Ecto neural progenitor cell (in vitro differentiated cells): Measurements from ENCODE around the gene GALNT10.

Source experiments
- DNase-seq: peaks from one replicate; pipeline ENCODE4 v3.0.0-alpha.2; 2018; ENCODE audit warnings: low spot score

GALNT10 gene

GRCh38 chr5:154296525-154297159, 106.1 kb downstream of the GALNT10 start:
- peak; percentile 11 for DNase-seq

- peak; percentile 1 for DNase-seq
These were observed 107.5 kb downstream of the GALNT10 start for GRCh38 chr5:154298065-154298464.

- no peak for DNase-seq
These were observed 109.8 kb downstream of the GALNT10 start for GRCh38 chr5:154300207-154300883.

DNA sequence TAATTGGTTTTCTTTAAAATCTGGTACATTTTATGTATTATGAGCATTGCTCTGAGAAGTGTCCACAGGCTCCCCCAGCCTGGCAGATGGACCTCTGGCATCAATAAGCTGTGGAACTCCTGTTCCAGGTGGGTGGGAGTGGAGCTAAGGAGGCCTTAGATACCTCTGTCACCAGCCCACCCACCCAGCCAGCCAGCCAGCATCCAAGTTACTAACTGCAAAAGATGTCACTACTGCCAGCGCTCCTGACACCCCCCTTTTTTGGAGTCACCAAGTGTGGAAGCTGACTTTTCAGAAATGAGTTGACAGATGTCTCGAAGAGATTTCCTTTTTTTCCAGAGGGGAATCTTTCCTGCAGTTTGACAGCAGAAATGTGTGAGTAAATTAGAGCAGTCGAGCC, 111.2 kb downstream of the GALNT10 start:
- DNase-seq = no peak

GRCh38 chr5:154302161-154302560, 111.6 kb downstream of the GALNT10 start:
- no peak for DNase-seq

DNA sequence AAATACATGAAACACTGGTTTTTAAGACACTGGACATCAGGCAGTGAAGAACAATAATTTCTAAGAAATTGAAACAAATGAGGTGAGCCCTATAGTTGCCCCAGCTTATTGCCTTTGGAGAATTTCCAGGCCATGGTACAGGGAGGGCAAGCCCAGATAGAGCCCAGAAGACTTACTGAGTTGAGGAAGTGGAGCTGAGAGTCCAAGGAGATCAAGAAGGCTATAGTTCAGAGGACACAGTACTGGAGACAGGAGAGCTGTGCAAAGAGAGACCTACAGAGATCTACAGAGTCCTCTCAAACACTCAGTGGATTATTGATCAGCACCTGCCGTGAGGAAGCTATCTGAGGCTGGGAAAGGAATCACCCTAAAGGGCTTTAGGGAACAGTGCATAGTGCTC, 112.6 kb downstream of the GALNT10 start:
- DNase-seq = peak; percentile 4

DNA sequence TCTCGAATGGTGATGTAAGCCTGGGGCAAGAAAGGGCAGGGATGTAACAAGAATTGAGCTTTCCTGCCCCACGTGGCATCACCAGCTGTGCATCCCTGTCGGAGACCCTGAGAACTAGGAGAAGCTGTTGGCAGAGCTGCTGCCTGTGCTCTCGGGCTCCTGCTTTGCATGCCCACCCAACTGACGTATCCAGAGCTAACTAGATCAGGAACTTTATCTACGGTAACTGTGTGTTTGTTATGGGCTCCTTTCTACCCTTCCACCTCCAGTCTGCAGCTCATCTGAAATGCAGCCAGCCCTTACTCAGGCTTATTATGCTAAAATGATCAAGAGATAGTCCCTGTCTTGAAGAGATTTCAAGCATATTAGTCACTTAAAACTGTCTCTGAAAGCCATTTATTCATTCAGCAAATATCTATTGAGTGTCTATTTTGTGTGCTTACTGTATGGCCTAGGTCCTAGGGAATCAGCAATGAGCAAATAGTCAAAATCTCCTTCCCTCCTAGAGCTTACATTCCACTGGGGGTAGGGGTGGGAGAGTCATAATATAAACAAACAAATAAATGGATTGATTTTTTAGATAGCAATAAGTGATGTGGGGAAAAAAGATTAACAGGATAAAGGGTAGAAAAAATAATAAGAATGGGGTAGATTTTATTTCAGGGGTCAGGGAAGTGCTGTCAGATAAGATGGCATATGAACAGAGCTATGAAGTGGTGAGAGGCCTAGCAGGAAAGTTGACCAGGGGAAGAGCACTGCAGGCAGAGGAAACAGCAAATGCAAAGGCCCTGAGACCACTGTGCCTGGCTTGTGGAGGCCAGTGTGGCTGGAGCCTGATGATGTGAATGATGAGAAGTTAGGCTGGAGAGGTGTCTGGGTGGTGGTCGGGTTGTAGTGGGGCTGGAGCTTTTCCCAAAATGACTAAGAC, 118.2 kb downstream of the GALNT10 start:
- no peak for DNase-seq

GRCh38 chr5:154309371-154309745, 118.8 kb downstream of the GALNT10 start:
- no peak for DNase-seq

DNA sequence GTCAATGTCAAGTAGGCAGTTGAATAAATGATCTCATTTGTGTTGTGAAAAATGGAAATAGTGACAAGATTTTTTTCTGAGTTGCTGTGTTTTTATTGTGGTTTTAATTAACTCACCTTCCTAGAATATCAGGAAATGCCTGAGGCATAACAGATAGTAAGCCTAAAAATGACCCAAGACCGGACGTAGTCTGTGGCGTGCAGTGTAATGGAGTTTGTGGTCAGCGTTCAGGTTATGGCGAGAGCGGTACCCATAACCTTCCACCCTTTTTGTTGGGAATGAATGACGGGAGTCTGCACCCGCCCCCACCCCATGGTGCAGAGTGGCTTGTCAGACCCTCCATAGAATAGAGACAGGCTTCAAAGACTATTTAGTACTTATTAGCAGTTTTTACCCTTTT, 119.3 kb downstream of the GALNT10 start:
- DNase-seq = no peak

DNA sequence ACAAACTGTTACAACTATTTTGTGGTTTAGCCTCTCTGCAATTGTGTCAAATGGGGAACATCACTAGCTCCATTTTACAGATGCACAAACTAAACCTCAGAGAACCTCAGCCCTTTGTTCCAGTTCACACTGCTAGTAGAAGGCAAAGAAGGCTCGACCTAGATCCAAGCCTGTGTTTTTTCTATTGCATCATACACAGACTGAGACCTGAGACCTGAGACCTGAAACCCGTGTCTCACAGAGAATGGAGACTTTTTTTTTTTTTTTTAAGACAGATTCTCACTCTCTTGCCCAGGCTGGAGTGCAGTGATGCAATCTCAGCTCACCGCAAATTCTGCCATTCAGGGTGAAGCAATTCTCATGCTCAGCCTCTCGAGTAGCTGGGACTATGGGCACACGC, 120.8 kb downstream of the GALNT10 start:
- no peak for DNase-seq

- DNase-seq = peak; percentile 3
These were observed 121.5 kb downstream of the GALNT10 start for GRCh38 chr5:154312000-154312399.

DNA sequence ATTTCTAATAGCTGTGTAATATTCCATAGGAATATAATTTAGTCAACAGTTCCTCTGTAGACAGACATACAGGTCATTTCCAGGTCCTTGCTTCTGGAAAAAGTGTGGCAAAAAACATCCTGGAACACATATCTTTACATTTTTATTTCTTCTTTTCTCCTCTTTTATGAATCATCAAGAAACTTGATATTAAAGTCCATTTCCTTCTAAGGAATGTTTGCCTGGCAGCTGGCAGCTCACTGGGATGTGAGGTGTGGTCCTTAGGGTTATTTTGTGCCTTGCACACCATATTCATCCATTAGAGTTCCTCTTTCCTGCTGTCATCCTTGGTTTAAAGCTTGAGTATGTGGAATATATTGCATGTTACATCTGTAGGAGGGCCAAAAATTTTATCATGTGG, 122.0 kb downstream of the GALNT10 start:
- DNase-seq = peak; percentile 5

DNA sequence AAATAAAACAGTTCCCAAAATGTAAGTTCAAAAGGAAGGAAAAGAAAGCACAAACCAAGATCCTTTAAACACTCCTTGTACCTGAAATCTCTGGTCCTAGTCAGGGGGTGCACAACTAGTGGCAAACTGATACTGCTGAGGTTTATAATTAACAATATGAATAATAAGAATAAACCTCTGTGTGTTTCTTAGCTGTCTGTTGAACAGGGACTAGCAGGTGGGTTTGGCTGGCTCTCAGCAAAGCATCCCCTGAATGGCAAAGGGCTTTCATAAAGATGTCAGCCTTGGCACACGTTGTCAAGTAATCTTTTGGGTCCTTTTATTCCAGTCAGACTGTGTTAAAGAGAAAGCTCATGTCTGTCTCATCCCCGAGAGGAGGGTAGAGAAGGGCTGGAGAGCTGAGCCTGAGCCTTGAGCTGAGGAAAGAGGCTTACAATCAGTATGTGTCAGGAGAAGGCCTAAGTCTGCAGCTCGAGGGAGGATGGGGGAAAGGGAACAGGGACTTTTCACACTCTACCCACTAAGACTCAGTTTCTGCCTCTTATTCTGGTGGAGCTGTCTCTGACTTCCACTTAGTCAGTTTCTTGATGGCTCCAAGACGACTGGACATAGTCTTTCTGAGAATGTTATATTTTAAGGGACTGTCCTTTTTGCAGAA, 123.0 kb downstream of the GALNT10 start:
- DNase-seq = peak; percentile 27

- no peak for DNase-seq
These were observed 124.7 kb downstream of the GALNT10 start for GRCh38 chr5:154315196-154315595.

- DNase-seq = no peak
These were observed 125.2 kb downstream of the GALNT10 start for GRCh38 chr5:154315756-154316155.

DNA sequence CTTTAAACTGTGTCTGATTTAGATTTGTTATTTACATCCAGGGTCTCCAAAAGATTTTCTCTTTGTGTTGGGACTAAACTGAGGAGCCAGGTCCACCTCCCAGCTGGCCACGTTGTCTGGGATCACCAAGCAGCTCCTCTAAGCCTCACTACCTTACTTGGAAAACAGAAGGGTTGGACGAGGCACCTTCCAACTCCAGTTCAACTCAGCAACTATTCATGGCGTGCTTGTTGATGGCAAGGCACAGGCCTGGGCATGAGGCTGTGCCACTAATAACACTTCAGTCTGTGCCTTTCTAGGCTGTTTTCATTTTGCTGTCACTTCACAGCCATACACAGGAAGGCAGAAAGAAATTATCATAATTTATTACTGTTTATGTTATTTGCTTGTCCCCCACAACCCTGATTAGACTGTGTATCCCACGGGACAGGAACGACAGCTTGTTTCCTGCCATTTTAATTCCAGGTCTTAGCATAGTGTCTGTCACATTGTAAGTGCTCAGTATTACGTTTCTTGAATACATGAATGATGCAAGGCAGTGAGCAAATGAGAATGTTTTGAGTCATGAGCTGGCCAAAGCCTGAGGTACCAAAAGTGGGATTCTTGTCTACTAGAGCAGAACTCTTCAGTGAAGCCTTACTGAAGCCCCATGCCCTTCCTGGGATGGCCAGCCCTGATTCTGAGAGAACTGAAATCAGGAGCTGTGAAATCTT, 125.8 kb downstream of the GALNT10 start:
- DNase-seq = no peak

- no peak for DNase-seq
These were observed 127.4 kb downstream of the GALNT10 start for GRCh38 chr5:154317916-154318315.

GRCh38 chr5:154318691-154319090, 128.2 kb downstream of the GALNT10 start:
- DNase-seq = no peak

DNA sequence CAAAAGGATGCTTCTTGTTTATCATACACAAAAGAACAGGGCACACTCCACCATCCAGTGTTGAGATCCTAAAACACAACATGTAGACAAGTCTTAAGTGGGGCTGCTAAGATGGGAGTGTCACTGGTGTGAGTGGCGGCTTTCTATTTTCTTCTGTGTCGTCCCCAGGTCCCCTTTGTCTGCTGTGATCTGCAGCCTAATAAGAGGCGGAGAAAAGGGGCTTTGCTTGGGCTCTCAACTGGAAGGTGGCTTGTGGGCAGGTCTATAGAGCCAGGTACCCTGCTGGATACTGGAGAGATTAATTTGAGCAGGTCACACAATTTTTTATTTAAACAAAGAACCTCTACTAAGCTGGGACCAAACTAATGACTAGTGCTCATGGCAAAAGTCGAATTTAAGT, 129.2 kb downstream of the GALNT10 start:
- DNase-seq = no peak

DNA sequence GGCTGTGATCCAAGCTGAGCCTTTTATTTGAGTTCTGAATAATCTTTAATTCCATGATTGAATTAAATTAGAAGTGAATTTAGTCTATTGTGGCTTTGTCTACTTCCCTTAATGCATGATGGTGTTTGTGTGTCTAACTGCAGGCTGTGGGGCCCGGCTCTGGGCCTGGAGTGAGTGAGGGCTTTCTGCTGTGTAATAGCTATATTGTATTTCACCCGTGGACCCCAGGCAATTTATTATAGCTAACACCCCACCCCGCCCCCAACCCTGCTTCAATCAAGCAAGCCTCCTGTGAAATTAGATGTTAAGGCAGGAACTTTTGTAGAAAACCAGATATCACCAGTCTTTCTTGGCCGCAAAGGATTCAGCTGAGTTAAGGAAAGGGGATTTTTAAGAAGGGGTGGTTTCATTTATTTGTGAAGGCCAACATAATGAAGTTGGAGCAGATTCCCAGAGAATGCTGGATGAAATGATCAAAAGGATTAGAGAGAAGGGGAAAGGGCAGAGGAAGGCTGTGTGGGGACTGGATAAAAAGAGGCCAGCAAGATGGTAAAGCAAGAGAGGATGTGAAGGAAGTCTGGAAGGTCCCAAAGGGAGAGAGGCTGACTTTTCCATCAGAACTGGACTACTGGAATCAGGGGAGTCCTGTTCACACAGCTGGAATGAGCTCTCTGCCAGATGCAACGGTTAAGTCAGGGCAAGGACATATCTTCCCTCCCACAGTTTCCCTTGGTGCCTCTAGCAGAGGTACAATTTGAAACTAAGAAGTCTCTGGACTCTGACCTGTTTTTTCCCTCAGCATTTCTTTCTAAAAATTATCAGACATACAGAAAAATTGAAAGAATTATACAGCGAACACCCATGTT, 129.9 kb downstream of the GALNT10 start:
- no peak for DNase-seq

DNA sequence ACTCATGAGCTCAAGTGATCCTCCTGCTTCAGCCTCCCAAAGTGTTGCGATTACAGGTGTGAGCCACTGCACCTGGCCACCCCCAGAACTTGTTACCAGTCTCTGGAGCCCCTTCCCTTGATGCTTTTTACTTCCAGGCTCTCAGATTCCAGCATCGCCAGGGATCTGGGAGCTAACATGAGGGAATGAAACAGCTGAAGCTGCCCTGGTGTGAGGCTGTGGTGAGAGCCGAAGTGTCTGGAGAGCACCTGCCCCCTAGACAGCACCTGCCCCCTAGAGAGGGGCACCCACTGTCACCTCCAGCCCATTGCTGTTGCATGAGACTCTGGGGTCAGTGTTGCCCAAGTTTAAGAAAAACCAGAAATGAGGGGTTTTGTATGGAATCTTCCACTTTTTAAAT, 131.0 kb downstream of the GALNT10 start:
- DNase-seq = no peak
